ENCODE results near the gene TSPAN6. TPM values are rescaled to one million over a fixed set of nuclear protein-coding genes. Genes with fewer than 3 reads are reported as not detected.
A peak's percentile ranks its signal among the peaks of the same experiment; 100 is the strongest.

TSPAN6 gene
- total and polyA plus RNA-seq, 9 of the 15 experiments (the other 6 are each of a cell fraction or from before 2014, with no cell fraction given): 0.04 to 0.68 (median 0.11) TPM; not detected in 6

GRCh38 chrX:100673397-100673953 lies 36.9 kb upstream of the TSPAN6 start (continued):
- TF ChIP-seq FOS (IDR thresholded peaks at IDR 0.05; ENCODE audit: extremely low read depth, insufficient read length): no peak
- TF ChIP-seq, protein P1, sequence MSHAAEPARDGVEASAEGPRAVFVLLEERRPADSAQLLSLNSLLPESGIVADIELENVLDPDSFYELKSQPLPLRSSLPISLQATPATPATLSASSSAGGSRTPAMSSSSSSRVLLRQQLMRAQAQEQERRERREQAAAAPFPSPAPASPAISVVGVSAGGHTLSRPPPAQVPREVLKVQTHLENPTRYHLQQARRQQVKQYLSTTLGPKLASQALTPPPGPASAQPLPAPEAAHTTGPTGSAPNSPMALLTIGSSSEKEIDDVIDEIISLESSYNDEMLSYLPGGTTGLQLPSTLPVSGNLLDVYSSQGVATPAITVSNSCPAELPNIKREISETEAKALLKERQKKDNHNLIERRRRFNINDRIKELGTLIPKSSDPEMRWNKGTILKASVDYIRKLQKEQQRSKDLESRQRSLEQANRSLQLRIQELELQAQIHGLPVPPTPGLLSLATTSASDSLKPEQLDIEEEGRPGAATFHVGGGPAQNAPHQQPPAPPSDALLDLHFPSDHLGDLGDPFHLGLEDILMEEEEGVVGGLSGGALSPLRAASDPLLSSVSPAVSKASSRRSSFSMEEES (CRISPR knock-in tag; IDR thresholded peaks at IDR 0.05): peak; percentile 52

DNA sequence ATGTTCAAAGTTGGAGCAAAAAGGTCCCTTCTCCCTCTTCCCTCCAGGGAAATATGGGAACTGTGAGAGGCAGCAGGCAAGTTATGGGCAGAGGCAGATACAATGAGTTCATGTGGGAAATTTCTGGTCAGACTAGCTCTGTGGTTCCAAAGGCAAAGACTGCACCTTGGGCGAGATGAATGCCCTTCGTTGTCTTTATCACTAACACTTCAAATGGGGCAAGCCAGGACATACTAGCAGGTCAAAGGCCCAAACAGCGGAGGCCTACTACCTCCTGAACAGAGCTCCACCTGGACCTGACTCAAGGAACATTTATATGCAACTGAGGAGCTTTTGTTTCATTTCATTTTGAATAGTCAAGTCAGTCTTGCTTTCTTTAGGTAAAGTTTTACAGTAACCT lies 36.4 kb upstream of the TSPAN6 start:
- intact Hi-C loops (cut with micrococcal nuclease): loop anchor here (10.0 kb wide), 1 partner anchor 158 kb away; no protein-coding TSS in a partner anchor
- Histone ChIP-seq H3K79me2 (ENCODE audit: control insufficient read depth, insufficient read depth, low read length) (no peaks in the 10 kb centered on the region), H3K4me1 (replicated peaks in 1 of 2; ENCODE audit: control insufficient read depth in 2 of 2, insufficient read depth in 2 of 2, low read length in 2 of 2) (no peaks in the 10 kb centered on the region), H3K9ac (ENCODE audit: insufficient read depth in 1 of 2, low read depth in 2 of 2, low read length in 2 of 2) (no peak overlapping the region), H3K9me3 (replicated peaks; ENCODE audit: control insufficient read depth, insufficient read depth, low read depth, low read length) (no peaks in the 10 kb centered on the region), H3K36me3 (ENCODE audit: control insufficient read depth, insufficient read depth, low read length) (no peaks in the 10 kb centered on the region), H3K4me2 (ENCODE audit: insufficient read depth, low read length) (no peak overlapping the region), H4K20me1 (replicated peaks; ENCODE audit: control insufficient read depth, insufficient read depth, low read length) (no peaks in the 10 kb centered on the region), H3K27me3 (ENCODE audit: control insufficient read depth in 2 of 2, insufficient read depth in 2 of 2, low read length in 2 of 2) (no peaks in the 10 kb centered on the region), H3K4me3 (no peak overlapping the region), H3K27ac (ENCODE audit: extremely low read depth, low read depth, low read length) (no peak overlapping the region), H2AFZ (ENCODE audit: low read depth, low read length) (no peak overlapping the region), H3K9me1 (ENCODE audit: control insufficient read depth, insufficient read depth, low read length) (no peaks in the 10 kb centered on the region)
- ChIA-PET CTCF (ENCODE audit: low intra/inter-chr PET ratio) (no interaction called here), POLR2A (no interaction called here)
- no peak for ATAC-seq
- 29% methylated on average over 1 of the region's 3 CpGs for WGBS (ENCODE audit: insufficient coverage, low coverage, missing lambda C conversion rate)
- in situ Hi-C loops (cut with MboI): no loop called here
- FAIRE-seq: no peak
- DNase-seq (ENCODE audit: extremely low read depth in 1 of 4, low spot score in 3 of 4): no peak
- BruUV-seq (replicated peaks): no TSS peak
- no peak for TF ChIP-seq KDM1A (IDR thresholded peaks at IDR 0.05)
- no peak for TF ChIP-seq AFF4 (CRISPR knock-in tag; IDR thresholded peaks at IDR 0.05)
- TF ChIP-seq, protein P2, sequence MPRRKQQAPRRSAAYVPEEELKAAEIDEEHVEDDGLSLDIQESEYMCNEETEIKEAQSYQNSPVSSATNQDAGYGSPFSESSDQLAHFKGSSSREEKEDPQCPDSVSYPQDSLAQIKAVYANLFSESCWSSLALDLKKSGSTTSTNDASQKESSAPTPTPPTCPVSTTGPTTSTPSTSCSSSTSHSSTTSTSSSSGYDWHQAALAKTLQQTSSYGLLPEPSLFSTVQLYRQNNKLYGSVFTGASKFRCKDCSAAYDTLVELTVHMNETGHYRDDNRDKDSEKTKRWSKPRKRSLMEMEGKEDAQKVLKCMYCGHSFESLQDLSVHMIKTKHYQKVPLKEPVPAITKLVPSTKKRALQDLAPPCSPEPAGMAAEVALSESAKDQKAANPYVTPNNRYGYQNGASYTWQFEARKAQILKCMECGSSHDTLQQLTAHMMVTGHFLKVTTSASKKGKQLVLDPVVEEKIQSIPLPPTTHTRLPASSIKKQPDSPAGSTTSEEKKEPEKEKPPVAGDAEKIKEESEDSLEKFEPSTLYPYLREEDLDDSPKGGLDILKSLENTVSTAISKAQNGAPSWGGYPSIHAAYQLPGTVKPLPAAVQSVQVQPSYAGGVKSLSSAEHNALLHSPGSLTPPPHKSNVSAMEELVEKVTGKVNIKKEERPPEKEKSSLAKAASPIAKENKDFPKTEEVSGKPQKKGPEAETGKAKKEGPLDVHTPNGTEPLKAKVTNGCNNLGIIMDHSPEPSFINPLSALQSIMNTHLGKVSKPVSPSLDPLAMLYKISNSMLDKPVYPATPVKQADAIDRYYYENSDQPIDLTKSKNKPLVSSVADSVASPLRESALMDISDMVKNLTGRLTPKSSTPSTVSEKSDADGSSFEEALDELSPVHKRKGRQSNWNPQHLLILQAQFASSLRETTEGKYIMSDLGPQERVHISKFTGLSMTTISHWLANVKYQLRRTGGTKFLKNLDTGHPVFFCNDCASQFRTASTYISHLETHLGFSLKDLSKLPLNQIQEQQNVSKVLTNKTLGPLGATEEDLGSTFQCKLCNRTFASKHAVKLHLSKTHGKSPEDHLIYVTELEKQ (CRISPR knock-in tag; IDR thresholded peaks at IDR 0.05): no peak
- no peak for TF ChIP-seq ZFPM2 (CRISPR knock-in tag; IDR thresholded peaks at IDR 0.05)
